ENCODE measurements around the gene EMC6.
A peak's percentile ranks its signal among the peaks of the same experiment; 100 is the strongest.

Gene EMC6

DNA sequence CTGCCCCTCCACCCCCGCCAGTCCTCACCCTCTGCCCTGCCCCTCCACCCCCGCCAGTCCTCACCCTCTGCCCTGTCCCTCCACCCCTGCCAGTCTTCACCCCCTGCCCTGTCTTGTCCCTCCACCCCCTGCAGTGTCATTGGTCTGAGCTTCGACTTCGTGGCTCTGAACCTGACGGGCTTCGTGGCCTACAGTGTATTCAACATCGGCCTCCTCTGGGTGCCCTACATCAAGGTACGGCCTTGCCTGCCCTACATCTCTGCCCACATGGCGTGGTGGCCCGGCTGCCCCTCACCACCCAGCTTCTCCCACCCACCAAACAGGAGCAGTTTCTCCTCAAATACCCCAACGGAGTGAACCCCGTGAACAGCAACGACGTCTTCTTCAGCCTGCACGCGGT lies 12.3 kb upstream of the EMC6 start:
- no peak for DNase-seq (ENCODE audit: low read depth)

DNA sequence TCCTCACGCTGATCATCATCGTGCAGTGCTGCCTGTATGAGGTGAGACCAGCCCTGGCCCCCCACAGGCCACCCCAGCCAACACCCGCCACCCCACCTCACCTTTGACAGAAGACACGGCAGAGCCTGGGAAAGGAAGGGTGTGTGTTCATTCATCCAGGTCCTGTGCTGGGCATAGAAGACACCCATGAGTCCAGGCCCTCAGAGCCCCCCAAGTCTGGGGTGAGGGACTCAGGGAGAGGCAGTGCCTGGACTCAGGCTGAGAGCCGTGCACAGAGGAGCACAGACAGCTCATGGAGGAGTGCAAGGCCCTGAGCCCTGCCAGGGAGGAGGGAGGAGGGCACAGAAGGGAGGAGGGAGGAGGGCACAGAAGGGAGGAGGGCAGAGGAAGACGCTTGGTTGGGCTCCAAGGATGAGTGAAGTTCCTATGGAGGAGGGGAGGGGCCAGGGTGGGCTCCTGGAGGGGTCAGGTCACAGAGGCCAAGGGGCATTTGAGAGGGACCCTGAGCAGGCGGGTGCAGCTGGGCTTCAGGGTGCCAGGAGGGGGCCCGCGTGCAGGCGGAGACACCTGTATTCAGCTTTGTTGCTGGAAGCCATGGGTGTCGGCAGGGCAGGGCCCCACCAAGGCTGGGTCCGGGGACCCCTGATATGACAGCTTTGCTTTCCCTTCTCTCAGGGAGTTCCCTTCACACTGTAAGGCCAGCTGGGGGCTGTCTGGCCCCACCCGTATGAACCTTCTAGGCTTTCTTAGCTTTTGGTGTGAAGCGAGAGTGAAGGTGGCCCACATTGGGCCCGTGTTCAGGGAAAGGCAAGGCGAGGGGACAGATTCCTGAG lies 11.6 kb upstream of the EMC6 start:
- DNase-seq (ENCODE audit: low read depth) = no peak

DNA sequence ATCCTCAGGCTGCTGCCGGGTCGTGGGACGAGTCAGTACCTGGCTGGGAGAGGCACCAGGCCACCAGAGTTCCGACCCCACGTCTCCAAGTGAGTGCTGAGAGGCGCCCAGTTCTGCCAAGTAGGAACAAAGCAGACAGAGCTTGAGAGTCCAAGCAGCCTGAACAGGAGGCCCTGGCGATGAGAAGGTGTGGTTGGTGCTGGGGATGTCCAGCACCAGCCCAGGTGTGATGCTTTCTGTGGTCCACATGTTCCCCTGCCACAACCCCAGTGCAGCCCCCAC lies 11.1 kb upstream of the EMC6 start:
- DNase-seq (ENCODE audit: low read depth) = no peak

DNA sequence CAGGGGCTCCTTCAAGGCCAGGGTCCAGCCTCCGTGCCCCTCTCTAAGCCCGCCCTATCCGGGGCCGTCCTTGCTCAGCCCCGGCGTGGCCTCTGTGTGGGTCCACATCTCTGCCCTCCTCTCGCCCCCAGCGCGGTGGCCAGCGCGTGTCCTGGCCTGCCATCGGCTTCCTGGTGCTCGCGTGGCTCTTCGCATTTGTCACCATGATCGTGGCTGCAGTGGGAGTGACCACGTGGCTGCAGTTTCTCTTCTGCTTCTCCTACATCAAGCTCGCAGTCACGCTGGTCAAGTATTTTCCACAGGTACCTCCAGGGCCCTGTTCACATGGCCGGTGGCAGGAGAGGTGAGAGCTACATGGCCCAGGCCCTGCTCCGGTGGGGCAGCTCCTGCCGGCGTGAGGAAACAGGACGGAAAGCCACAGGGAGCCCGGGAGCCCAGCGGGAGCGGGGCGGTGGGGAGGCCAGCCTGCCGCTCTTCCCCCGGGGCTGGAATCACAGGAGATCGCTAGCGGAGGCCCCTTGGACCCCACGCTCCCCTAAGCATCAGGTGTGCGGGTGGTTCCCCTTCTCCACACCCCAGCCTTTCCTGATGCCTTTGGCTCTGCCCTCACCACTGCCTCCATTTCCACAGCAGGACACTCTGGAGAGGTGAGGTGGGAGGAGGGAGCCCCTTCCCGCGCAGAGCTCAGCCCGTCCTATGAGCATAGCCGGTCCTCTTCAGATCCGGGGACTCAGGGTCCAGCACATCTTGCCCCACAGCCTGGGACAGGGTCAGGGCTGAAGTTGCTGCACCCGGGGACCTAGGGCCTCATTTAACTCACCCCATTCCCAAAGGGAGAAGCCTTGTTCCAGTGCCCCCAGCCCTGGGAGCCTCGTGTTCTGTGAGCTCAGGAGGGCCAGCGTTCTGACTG lies 10.5 kb upstream of the EMC6 start:
- DNase-seq (ENCODE audit: low read depth) = no peak

DNA sequence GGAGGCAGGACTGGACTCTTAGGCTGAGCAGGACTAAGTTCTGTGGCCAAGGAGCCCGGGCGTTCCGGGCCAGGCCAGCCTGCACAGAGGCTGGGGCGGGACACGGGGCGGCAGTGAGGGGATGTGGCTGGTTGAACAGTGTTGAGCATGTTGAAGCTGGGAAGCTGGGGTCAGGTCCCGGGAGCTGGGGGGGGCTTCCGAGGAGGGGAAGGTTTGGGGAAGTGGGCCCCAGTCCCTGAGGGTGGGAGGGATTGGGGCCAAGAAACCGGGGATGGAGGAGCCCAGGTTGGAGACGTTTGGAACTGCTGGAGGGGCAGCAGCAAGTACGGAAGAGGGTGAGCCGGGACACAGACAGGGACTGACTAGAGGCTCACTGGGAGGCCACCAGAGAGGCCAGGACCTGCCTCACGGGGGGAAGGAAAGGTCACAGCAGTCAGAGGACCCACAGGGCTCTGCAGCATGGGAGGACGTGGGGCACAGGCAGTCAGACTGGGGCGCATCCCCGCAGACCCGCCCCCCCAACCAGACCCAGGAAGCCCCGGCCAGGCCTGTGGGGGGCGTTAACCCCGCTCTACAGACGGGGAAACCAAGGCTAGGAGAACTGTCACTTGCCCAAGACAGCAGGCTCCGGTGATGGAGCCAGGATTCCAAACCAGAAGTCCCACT lies 9.7 kb upstream of the EMC6 start:
- no peak for DNase-seq (ENCODE audit: low read depth)

DNA sequence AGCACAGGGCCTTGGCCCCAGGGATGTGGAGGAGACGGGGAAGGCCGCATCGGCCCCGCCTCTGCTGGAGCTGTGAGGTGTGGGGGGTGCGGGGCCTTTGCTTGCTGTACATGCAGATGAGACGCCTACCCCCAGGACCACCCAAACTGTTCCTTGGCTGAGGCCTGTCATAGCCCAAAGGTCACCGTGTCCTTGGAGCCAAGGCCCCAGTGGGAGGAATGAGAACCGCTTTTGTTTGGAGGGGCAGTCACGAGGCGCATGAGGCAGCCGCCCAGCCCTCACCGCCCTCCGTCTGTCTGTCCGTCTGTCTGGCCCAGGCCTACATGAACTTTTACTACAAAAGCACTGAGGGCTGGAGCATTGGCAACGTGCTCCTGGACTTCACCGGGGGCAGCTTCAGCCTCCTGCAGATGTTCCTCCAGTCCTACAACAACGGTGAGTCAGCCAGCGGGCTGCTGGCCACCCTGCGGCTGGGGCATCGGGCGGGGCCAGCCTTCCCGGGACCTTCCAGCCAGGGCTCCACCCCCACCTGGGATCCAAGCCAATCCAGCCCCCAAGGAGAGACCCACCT lies 9.0 kb upstream of the EMC6 start:
- DNase-seq (ENCODE audit: low read depth) = peak; percentile 51

DNA sequence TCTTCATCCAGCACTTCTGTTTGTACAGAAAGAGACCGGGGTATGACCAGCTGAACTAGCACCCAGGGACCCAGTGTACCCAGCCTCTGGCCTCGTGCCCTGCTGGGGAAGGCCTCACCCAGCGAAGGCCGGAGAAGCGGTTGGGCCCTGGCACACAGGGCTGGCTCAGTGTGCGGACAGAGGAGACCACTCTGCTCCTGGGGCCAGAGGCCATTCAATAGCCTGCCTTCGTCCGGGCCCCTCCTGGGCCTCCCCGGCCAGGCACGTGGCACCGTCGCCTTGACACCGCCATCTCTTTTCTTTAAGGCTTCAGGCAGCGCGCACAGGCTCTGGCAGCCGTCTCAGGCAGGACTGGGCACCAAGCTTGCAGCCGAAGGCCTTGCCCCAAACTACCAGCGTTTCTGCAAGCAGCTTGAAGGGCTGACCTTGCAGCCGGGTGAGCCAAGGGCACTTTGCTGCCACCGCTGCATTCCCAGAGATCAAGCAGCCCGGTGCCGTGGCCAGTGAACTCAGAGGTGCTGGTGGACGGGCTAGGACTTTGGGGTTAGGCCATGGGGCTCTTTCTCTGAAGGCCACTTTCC lies 8.2 kb upstream of the EMC6 start:
- no peak for DNase-seq (ENCODE audit: low read depth)

DNA sequence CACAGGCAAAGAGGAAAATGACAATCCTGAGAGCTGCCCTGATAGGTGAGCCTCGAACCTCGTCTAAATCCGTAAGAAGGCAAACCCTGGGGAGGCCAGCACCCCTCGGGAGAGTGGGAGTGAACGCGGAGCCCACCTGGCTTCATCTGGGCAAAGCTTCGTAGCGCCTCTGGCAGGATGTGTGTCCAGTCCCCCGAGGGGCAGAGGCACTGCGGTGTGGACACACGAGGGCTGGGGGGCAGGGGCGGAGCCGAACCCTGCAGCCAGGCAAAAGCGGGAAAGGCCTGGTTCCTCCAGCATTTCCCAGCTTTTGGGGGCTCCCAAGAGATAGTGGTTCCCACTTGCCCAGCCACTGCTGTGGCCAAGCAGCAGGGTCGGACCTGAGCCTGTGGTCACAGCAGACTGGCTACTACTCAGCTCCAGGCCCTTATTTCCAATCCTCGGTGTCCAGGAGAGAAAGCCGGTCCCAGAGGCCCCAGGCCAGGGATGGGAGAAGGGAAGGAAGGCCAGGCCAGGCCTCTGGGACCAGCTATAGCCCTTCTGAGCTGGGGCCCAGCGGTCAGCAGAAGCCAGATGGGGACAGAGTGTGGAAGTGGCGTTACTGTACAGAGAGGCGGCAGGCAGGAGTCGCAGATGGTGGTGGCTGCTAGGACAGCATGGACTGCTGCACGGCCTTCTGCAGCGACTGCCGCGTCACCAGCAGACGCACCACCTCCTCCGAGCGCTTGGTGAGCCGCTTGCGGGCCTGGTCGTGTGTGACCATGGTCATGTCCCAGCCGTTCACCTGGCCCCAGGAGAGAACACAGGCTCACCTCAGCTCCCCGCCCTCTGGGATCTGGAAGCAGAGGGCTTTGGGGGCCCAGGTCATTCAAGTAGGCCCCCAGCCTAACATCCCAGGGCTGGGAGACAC lies 5.3 kb upstream of the EMC6 start:
- DNase-seq (ENCODE audit: low read depth) = no peak

DNA sequence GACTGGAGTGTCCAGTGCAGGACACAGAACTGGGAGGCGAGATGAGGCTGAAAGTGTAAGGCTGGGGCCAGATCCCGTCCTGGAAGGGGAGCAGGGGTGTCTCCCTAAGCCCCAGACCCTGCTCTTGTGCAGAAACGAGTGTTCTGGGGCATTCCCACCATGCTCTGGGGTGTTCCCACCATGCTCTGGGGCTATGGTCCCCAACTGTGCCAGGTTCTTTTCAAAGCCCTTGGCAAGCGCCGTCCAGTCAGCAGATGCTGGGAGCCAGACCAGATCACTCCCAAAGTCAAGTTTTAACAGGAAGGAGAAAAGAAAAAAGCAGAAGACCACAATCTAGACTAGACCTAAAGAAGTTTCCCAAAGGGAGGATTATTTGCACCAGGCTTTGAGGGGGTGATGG lies 2.8 kb upstream of the EMC6 start:
- DNase-seq (ENCODE audit: low read depth) = no peak

DNA sequence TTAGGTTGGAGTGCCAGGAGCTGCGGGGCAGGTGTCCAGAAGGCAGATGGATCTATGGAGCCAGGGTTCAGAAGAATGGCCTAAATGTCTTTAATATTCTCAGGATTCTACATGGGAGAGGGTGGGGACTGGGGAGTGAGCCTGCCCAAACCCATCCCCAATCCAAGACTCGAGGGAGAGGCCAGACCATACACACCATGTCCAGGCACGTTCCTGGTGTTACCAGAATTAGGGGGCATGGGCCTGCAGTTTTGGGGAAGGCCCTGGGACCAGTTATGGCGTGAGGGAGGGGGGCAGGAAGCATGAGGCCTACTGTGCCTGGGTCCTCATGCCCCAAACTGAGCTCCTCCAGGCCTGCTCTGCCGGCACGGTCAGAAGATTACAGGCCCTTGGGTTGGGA lies 2.1 kb upstream of the EMC6 start:
- no peak for DNase-seq (ENCODE audit: low read depth)

DNA sequence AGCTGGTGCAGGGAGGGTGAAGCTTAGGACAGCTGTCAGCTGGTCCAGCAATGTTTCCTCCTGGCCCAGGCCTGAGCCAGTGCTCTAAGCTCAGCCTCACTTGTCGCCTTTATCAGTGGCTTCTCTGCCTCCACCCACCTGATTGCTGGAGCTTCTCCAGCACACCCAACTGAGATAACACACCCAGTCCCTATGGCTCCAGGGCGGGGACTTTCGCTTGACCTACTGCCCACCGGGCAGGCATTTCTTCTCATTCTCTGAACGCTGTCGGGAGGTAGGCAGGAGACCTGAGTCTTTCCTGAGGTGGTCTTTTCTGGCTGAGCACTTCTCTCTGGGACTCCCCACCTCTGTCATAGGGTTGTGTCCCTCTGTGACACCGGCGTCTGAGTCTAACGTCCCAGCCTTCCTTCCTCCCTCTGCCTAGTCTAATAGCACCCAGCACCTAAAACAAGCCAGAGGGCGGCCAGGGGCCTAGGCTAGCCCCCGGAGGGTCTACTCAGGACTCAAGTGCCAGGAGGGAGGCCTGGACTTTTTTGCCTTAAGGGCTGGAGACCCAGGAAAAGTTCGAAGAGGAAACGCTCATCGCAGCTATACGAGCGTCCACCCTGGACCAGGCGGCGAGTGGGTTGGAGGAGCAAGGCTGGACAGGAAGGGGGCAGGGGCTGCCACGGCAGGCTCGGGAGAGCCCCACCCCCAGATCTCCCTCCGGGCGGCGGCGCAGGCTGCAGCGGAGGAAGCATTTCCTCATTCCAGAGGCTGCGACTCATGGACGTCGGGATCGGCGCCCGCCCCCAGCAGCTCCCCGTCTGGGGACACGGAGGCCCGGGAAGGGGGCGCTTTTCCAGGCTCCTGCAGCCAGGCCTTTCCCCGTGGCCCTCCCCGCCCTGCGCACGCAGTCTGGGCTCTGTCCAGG lies 990 bp upstream of the EMC6 start:
- DNase-seq (ENCODE audit: low read depth) = peak; percentile 50

DNA sequence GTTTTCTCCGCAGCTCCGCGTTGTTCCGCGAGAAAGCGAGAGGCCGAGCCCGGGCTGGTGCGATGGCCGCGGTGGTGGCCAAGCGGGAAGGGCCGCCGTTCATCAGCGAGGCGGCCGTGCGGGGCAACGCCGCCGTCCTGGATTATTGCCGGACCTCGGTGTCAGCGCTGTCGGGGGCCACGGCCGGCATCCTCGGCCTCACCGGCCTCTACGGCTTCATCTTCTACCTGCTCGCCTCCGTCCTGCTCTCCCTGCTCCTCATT lies 404 bp downstream of the EMC6 start:
- no peak for DNase-seq (ENCODE audit: low read depth)

DNA sequence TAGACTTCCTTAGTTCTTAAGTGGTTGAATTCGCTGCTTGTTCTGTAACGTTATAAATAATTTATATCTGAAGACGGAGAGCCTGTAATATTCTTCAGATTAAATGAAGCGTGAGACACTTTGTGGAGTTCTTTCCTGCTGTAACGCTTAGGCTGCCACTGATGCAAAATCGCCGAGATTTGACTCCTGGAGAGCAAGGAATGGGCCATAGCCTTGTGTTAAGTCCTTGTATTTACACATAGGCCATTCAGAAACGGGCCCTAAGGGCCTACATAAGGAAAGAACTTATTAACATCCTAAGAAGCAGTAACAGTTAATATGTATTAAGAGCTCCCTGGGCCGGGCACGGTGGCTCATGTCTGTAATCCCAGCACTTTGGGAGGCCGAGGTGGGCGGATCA lies 936 bp downstream of the EMC6 start:
- DNase-seq (ENCODE audit: low read depth) = no peak

DNA sequence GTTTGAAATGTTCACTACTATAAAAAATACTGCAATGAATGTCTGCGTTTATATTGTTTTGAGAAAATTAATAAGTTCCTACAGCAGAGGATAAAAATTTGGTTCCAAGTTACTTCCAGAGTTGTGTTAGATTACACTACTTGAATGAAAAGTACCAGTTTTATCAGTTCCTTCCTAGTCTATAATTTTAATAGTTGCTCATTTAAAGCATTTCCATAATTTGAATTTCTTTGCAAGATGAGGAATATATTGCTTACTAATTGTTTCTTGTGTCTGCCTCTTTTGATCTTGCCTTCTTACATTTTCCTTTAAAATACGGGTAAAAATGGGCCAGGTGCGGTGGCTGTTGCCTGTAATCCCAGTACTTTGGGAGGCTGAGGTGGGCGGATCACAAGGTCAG lies 4.0 kb downstream of the EMC6 start:
- DNase-seq (ENCODE audit: low read depth) = no peak

DNA sequence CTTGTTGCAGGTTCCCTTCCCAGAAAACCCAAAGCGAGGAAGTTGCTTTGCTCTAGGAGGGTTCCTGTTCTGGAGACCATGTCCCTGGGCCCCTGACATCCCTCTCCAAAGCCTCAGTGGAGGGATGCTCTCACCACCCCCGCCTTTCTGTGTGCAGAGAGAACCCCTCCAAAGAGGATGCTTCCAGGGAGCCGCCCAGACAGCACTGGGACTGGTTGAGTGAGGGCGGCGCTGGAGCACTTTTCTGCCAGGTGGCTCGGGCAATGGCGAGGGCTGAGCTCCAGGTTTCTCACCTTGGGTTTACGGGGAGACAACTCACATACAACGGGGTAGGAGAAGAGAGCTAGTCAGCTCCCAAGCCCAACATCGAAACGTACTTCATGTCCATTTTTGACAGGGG lies 7.3 kb downstream of the EMC6 start:
- DNase-seq (ENCODE audit: low read depth) = no peak

DNA sequence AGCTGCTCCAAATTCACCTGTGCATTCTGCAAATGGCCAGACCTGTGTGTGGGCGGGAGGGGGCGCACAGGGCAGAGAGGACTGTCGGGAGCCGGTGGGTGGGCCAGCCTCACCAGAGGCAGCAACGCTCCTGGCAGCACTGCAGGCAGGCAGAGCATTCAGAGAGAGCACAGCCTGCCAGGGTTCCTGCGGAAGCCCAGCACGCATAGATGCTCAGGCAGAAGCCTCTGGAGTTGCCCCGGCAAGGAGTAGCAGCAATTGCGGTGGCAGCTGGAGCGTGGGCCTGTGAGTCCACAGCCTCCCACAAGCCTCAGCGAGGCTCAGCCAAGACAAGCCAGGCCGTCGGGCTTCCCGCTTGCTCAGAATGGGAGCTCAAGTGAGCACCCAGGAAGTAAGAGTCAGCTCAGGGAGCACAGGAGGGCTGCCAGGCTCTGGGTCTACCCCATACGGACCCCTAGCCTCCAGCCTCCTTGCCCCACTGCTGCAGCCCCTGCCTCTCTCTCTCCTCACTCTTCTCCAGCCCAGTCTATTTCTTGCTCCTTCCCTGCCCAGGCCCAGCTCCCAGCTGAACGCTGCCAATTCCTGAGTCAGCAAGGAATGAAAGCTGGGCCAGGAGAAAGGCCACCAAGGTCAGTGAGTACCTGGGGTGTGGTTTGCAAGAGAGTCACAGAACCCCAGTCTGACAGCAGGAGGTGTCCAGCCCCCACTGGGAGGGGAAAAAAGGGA lies 9.6 kb downstream of the EMC6 start:
- DNase-seq (ENCODE audit: low read depth) = no peak

DNA sequence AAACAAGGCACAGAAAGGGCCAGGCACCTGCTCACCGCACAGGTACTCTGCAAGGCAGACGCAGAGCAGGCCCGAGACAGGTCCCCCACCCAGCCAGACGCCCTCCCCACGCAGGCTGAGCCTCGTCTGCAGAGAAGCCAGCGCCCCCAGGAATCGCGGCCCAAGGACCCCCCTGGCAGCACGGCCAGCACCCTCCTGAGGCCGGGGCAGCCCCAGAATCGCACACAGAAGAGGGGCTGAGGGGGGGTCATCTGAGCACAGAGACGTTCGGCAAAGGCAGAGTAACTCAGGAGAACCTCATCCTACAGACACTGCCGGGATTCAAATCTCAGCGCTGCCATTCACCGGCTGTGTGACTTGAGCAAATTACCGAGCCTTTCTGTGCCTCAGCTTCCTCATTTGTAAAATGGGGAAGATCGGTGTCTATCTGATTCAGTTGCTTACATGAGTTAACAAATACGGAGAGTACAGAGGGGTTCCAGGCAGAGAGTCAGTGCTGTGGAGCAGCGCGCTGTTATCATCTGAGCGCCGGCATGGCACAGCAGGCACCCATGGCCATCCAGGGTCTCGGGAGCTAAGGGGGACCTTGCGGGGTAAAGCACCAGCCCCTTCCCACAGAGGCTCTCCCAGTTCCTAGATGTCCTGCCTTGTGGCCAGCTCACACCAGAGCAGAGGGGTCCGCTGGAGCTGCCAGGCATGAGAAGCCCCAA lies 10.4 kb downstream of the EMC6 start:
- no peak for DNase-seq (ENCODE audit: low read depth)

DNA sequence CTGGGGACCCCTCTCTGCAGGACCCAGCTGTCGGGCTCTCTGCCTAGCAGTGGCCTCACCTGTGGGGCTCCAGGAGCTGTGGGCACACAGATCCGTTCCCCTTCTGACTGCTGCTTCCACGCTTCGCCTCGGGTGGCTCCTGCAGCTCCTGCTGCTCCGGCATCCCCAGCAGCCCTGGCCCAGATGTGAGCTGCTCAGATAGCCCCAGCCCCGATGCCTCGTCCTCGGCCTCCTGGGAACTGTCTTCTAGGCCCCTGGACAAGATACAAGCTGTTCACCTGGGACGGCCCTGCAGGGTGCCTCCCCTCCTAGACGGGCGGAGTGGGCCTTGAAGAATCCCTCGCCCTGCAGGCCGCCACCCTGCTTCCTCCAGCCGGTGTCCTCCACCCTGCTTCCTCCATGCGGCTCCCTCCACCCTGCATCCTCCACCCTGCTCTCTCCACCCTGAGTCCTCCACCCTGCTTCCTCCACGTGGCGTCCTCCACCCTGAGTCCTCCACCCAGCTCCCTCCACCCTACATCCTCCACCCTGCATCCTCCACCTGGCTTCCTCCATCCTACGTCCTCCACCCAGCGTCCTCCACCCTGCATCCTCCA lies 11.0 kb downstream of the EMC6 start:
- DNase-seq (ENCODE audit: low read depth) = no peak

DNA sequence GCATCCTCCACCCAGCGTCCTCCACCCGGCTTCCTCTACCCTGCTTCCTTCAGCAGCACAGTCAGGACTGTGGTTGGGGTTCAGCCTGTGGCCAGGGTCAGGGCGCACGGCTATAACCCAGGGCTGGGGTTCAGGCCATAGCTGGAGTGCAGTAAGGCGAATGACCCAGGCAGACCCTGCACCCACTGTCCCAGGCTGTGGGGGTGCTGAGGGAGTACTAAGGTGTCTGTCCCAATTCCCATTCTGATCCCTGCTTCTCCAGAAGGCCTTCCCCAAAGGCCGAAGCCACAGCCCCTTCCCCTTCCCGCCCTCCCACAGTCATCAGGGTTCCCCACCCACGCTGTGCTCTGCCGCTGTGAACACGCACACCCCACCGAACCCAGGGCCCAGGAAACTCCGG lies 12.4 kb downstream of the EMC6 start:
- no peak for DNase-seq (ENCODE audit: low read depth)

Measured in GM04503 (cell line).